ENCODE results near the gene PMAIP1.

PMAIP1 gene

GRCh38 chr18:59907660-59908059 is 7.9 kb downstream of the PMAIP1 start:
- Histone ChIP-seq H3K4me2 (no peak overlapping the region), H4K20me1 (ENCODE audit: insufficient read depth) (no peaks in the 10 kb centered on the region), H3K27ac (no peak overlapping the region), H2AFZ (ENCODE audit: low read depth) (no peak overlapping the region), H3K4me3 (IDR thresholded peaks at IDR 0.05; ENCODE audit: insufficient read depth, low read depth, low read length) (no peak overlapping the region), H3K4me1 (ENCODE audit: low read depth, poor library complexity, severe bottlenecking) (peaks cover 55% of the 10 kb centered on the region), H3K79me2 (ENCODE audit: insufficient read depth, low read depth) (peaks cover 7% of the 10 kb centered on the region), H3K36me3 (ENCODE audit: insufficient read depth) (peaks cover 3% of the 10 kb centered on the region; the same call in 1 of the 2 replicates), H3K9ac (no peak overlapping the region), H3K27me3 (ENCODE audit: insufficient read depth, low read depth) (no peaks in the 10 kb centered on the region)
- no peak for TF ChIP-seq CTCF (conservative IDR thresholded peaks at IDR 0.05; ENCODE audit: low read depth, low read length)

DNA sequence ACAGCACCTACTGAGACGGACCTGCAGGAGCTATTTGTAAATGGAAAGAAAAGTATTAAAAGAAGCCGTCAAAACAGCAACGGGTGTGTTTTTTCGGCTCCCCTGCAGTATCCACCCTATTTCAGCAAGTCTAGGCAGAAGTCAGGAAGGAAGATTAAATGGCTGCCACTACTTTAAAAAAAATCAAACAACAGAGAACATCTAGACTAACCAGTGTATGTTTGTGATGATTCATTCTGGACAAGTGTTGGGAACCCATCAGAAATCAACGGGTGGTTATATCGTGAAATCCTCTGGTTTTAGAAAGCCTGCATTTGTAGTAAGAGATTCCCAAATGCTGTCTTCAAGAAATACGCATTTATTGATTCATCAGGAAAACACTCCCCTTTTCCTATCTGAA is 9.0 kb downstream of the PMAIP1 start:
- no peak for TF ChIP-seq CTCF (conservative IDR thresholded peaks at IDR 0.05; ENCODE audit: low read depth, low read length)
- Histone ChIP-seq H3K4me1 (ENCODE audit: low read depth, poor library complexity, severe bottlenecking) (peaks cover 43% of the 10 kb centered on the region), H3K27ac (no peak overlapping the region), H3K4me2 (no peak overlapping the region), H3K79me2 (ENCODE audit: insufficient read depth, low read depth) (no peaks in the 10 kb centered on the region), H3K27me3 (ENCODE audit: insufficient read depth, low read depth) (no peaks in the 10 kb centered on the region), H3K36me3 (ENCODE audit: insufficient read depth) (no peaks in the 10 kb centered on the region), H4K20me1 (ENCODE audit: insufficient read depth) (no peaks in the 10 kb centered on the region), H3K9ac (no peak overlapping the region), H3K4me3 (IDR thresholded peaks at IDR 0.05; ENCODE audit: insufficient read depth, low read depth, low read length) (no peak overlapping the region), H2AFZ (ENCODE audit: low read depth) (no peak overlapping the region)

GRCh38 chr18:59909289-59910036 is 9.7 kb downstream of the PMAIP1 start:
- Histone ChIP-seq H3K4me2 (no peak overlapping the region), H3K4me1 (ENCODE audit: low read depth, poor library complexity, severe bottlenecking) (peaks cover 37% of the 10 kb centered on the region), H3K27ac (no peak overlapping the region), H3K9ac (no peak overlapping the region), H3K27me3 (ENCODE audit: insufficient read depth, low read depth) (no peaks in the 10 kb centered on the region), H4K20me1 (ENCODE audit: insufficient read depth) (no peaks in the 10 kb centered on the region), H2AFZ (ENCODE audit: low read depth) (no peak overlapping the region), H3K4me3 (IDR thresholded peaks at IDR 0.05; ENCODE audit: insufficient read depth, low read depth, low read length) (no peak overlapping the region), H3K36me3 (ENCODE audit: insufficient read depth) (no peaks in the 10 kb centered on the region), H3K79me2 (ENCODE audit: insufficient read depth, low read depth) (no peaks in the 10 kb centered on the region)
- no peak for TF ChIP-seq CTCF (conservative IDR thresholded peaks at IDR 0.05; ENCODE audit: low read depth, low read length)

GRCh38 chr18:59910967-59911366 is 11.2 kb downstream of the PMAIP1 start:
- no peak overlapping the region for H3K27ac ChIP-seq
- no peak overlapping the region for H3K9ac ChIP-seq
- no peaks in the 10 kb centered on the region for H3K79me2 ChIP-seq (ENCODE audit: insufficient read depth, low read depth)
- no peaks in the 10 kb centered on the region for H3K36me3 ChIP-seq (ENCODE audit: insufficient read depth)
- H3K4me2 ChIP-seq: no peak overlapping the region
- H3K27me3 ChIP-seq (ENCODE audit: insufficient read depth, low read depth): no peaks in the 10 kb centered on the region
- TF ChIP-seq CTCF (conservative IDR thresholded peaks at IDR 0.05; ENCODE audit: low read depth, low read length): no peak
- H3K4me3 ChIP-seq (IDR thresholded peaks at IDR 0.05; ENCODE audit: insufficient read depth, low read depth, low read length): no peak overlapping the region
- H2AFZ ChIP-seq (ENCODE audit: low read depth): no peak overlapping the region
- H4K20me1 ChIP-seq (ENCODE audit: insufficient read depth): no peaks in the 10 kb centered on the region
- H3K4me1 ChIP-seq (ENCODE audit: low read depth, poor library complexity, severe bottlenecking): peaks cover 33% of the 10 kb centered on the region
